Brain microvascular endothelial cell (primary cell): ENCODE results near the gene TMEM178B.

ENCODE experiments used
- DNase-seq: peaks from one replicate; pipeline ENCODE4 v3.0.0-alpha.2; 2020
- H3K27ac ChIP-seq: fragments of 250-450 bp; sonication (Bioruptor Pico); 2 replicates; pipeline ENCODE4 v1.5.1; 2020; ENCODE audit warnings: mild to moderate bottlenecking, moderate library complexity
- H3K27me3 ChIP-seq: fragments of 250-450 bp; sonication (Bioruptor Pico); replicated peaks from 2 replicates; pipeline ENCODE4 v1.5.1; 2020; ENCODE audit warnings: mild to moderate bottlenecking
- H3K36me3 ChIP-seq: fragments of 250-450 bp; sonication (Bioruptor Pico); replicated peaks from 2 replicates; pipeline ENCODE4 v1.5.1; 2020; ENCODE audit warnings: mild to moderate bottlenecking
- H3K4me3 ChIP-seq: 2 replicates; pipeline ENCODE4 v1.5.1; 2011; ENCODE audit warnings: low read depth, mild to moderate bottlenecking, control low read depth, low read length, moderate library complexity
- CTCF ChIP-seq: IDR thresholded peaks from 2 replicates; pipeline ENCODE4 v1.5.1; 2011; ENCODE audit warnings: low read depth, mild to moderate bottlenecking, moderate library complexity, low read length, control low read depth, inconsistent platforms; ENCODE audit errors: missing control alignments
- in situ Hi-C: cut with HindIII; loops from 2 replicates; pipeline ENCODE4 v1.10.0; 2017; ENCODE audit warnings: low sequenced_read_pairs, low pct_ligation_motif_present

The TMEM178B gene

GRCh38 chr7:141276031-141276430 lies 202.2 kb downstream of the TMEM178B start:
- in situ Hi-C loops = no loop called here
- TF ChIP-seq CTCF = no peak
- H3K36me3 ChIP-seq = no peaks in the 10 kb centered on the region
- no peak for DNase-seq
- H3K27ac ChIP-seq = no peak overlapping the region
- H3K4me3 ChIP-seq = no peak overlapping the region
- no peaks in the 10 kb centered on the region for H3K27me3 ChIP-seq

- no peak for TF ChIP-seq CTCF
- no peak overlapping the region for H3K4me3 ChIP-seq
- in situ Hi-C loops = no loop called here
- DNase-seq = no peak
- H3K27me3 ChIP-seq = no peaks in the 10 kb centered on the region
- H3K27ac ChIP-seq = no peak overlapping the region
- no peaks in the 10 kb centered on the region for H3K36me3 ChIP-seq
Measured at GRCh38 chr7:141280100-141280499, 206.2 kb downstream of the TMEM178B start.

GRCh38 chr7:141281311-141281710 lies 207.4 kb downstream of the TMEM178B start:
- in situ Hi-C loops = no loop called here
- no peak for DNase-seq
- TF ChIP-seq CTCF = no peak
- Histone ChIP-seq H3K36me3 (no peaks in the 10 kb centered on the region), H3K27me3 (no peaks in the 10 kb centered on the region), H3K27ac (no peak overlapping the region), H3K4me3 (no peak overlapping the region)

GRCh38 chr7:141286522-141286921 lies 212.7 kb downstream of the TMEM178B start:
- no peak overlapping the region for H3K27ac ChIP-seq
- no peaks in the 10 kb centered on the region for H3K36me3 ChIP-seq
- in situ Hi-C loops = no loop called here
- no peak overlapping the region for H3K4me3 ChIP-seq
- TF ChIP-seq CTCF = no peak
- no peaks in the 10 kb centered on the region for H3K27me3 ChIP-seq
- DNase-seq = no peak

GRCh38 chr7:141287936-141288335 lies 214.1 kb downstream of the TMEM178B start:
- Histone ChIP-seq H3K27me3 (no peaks in the 10 kb centered on the region), H3K36me3 (no peaks in the 10 kb centered on the region), H3K4me3 (no peak overlapping the region), H3K27ac (no peak overlapping the region)
- DNase-seq = no peak
- in situ Hi-C loops = no loop called here
- no peak for TF ChIP-seq CTCF

- in situ Hi-C loops = no loop called here
- DNase-seq = no peak
- H3K27me3 ChIP-seq = no peaks in the 10 kb centered on the region
- no peaks in the 10 kb centered on the region for H3K36me3 ChIP-seq
- no peak overlapping the region for H3K27ac ChIP-seq
- TF ChIP-seq CTCF = no peak
- no peak overlapping the region for H3K4me3 ChIP-seq
Measured at GRCh38 chr7:141288626-141289025, 214.8 kb downstream of the TMEM178B start.
